Breast epithelium (tissue), 4 donors: ENCODE data around the gene XYLT1. TPM values are rescaled to one million over a fixed set of nuclear protein-coding genes. Genes with fewer than 3 reads are reported as not detected.

Experiments
- DNase-seq, 2 donors: peaks; one replicate each; pipeline ENCODE4 v3.0.0-alpha.2; 2019; ENCODE audit warnings: low spot score in 2 of 2
- H3K27ac ChIP-seq, 2 donors: fragments of 200-600 bp; sonication (generic) in 1 of 2; one replicate each; pipeline ENCODE4 v1.5.1; 2016 to 2019; ENCODE audit warnings: mild to moderate bottlenecking in 1 of 2
- H3K27me3 ChIP-seq, 2 donors: fragments of 200-600 bp; sonication (generic) in 1 of 2; one replicate each; pipeline versions ENCODE4 v1.5.1 to v1.6.0; 2017 to 2019; ENCODE audit warnings: control low read depth in 1 of 2, mild to moderate bottlenecking in 1 of 2
- H3K36me3 ChIP-seq: fragments of 200-600 bp; one replicate; pipeline ENCODE4 v1.5.1; 2019
- H3K4me1 ChIP-seq, 2 donors: fragments of 200-600 bp; sonication (generic); one replicate each; pipeline ENCODE4 v1.5.1; 2016 to 2019; ENCODE audit warnings: control low read depth in 1 of 2
- H3K4me3 ChIP-seq, 3 donors: fragments of 200-600 bp; sonication (generic); 1 replicate in 2 of 3; 2 replicates in 1 of 3; pipeline ENCODE4 v1.5.1; 2016 to 2019; ENCODE audit warnings: mild to moderate bottlenecking in 3 of 3, moderate library complexity in 2 of 3
- H3K9me3 ChIP-seq, 2 donors: fragments of 200-600 bp; sonication (generic) in 1 of 2; one replicate each; pipeline ENCODE4 v1.5.1; 2016 to 2019; ENCODE audit warnings: control low read depth in 1 of 2
- POLR2A ChIP-seq: fragments of 450-650 bp; IDR thresholded peaks from one replicate; pipeline ENCODE4 v1.6.1; 2016; ENCODE audit warnings: antibody characterized with exemption, mild to moderate bottlenecking, moderate library complexity
- POLR2AphosphoS5 ChIP-seq, 3 donors: sonication (generic); formaldehyde crosslinking; IDR thresholded peaks; one replicate each; pipeline ENCODE4 v1.6.1; 2017; ENCODE audit warnings: antibody characterized with exemption in 3 of 3
- intact Hi-C: fragments of 100-400 bp; cut with DNase I; formaldehyde crosslinking; loops from one replicate; pipeline ENCODE4 v1.15.1; 2023; ENCODE audit warnings: low total_unique reads
- total RNA-seq, 3 donors: library from RNA; depleted of rRNA; stranded (reverse); fragments of >200 nt; gene quantifications; one replicate each; pipeline ENCODE4 v1.1.0, GENCODE V29; 2016
- TF ChIP-seq, protein P1 (sequence below), 3 donors: fragments of 450-650 bp; IDR thresholded peaks; one replicate each; pipeline ENCODE4 v1.5.1; 2016 to 2017; ENCODE audit warnings: antibody characterized with exemption in 3 of 3, mild to moderate bottlenecking in 3 of 3, moderate library complexity in 3 of 3

XYLT1 gene
- total RNA-seq, 3 donors from 2014 or later, result 11.9 to 32.8 (median 13.8) TPM

DNA sequence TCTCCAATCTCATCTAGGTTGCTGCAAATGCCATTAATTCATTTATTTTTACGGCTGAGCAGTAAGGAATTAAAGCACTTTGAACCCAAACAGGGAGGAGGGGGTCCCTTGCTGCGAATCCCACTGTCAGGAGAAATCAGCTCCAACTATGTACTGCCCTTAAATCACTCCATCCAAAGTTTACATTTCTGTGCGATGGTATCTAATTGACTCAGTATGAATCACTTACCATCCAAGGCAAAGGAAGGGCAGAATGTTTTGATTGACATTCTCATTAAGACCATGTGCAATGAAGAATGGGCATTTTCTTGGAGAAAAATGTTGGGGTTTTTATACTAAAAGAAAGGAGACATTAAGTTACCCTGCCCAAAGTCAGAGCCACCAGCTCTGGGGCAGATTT lies 47.7 kb upstream of the XYLT1 start:
- Histone ChIP-seq H3K27ac (no peak overlapping the region), H3K27me3 (peaks cover 0 to 3% of the 10 kb centered on the region in 2 donors), H3K9me3 (no peaks in the 10 kb centered on the region), H3K36me3 (no peaks in the 10 kb centered on the region), H3K4me3 (no peak overlapping the region), H3K4me1 (no peaks in the 10 kb centered on the region)
- DNase-seq, result no peak
- intact Hi-C loops, result no loop called here
- TF ChIP-seq, protein P1, sequence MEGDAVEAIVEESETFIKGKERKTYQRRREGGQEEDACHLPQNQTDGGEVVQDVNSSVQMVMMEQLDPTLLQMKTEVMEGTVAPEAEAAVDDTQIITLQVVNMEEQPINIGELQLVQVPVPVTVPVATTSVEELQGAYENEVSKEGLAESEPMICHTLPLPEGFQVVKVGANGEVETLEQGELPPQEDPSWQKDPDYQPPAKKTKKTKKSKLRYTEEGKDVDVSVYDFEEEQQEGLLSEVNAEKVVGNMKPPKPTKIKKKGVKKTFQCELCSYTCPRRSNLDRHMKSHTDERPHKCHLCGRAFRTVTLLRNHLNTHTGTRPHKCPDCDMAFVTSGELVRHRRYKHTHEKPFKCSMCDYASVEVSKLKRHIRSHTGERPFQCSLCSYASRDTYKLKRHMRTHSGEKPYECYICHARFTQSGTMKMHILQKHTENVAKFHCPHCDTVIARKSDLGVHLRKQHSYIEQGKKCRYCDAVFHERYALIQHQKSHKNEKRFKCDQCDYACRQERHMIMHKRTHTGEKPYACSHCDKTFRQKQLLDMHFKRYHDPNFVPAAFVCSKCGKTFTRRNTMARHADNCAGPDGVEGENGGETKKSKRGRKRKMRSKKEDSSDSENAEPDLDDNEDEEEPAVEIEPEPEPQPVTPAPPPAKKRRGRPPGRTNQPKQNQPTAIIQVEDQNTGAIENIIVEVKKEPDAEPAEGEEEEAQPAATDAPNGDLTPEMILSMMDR (IDR thresholded peaks at IDR 0.05), result no peak
- TF ChIP-seq POLR2AphosphoS5 (IDR thresholded peaks at IDR 0.05) (no peak), POLR2A (no peak)

DNA sequence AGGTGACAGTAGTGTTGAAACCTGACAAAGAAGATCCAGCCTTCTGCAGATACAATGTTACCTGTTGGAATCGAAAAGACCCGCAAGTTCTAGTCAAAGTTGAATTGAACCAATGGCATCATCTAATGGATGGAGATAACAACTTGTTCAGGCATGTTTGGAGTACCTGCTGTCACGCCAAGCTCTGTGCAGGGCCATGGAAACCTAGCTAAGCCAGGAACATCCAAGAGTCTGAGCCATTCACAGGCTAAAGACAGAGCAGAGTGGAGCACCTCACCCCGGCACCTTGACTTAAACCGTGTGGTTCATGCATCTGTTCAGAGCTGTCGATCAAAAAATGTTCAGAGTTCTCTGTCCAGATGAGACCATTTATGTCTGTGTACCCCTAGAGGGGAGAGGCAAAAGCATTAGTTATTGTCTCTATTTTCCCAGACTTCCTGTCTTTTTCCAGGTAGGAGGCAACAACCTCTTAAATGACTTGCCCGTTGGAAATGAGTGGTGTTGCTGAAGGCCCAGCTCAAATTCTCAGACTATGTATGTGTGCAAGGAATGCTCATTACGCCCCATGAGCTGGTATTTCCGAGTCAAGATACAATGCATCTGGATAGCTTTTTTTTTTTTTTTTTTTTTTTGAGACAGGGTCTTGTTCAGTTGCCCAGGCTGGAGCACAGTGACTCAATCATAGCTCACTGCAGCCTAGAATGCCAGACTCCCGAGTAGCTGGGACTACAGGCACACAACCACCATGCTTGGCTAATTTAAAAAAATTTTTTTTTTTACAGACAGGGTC lies 44.9 kb upstream of the XYLT1 start:
- intact Hi-C loops, result no loop called here
- TF ChIP-seq POLR2AphosphoS5 (IDR thresholded peaks at IDR 0.05) (no peak), POLR2A (no peak)
- TF ChIP-seq, protein P1 (IDR thresholded peaks at IDR 0.05), result no peak
- DNase-seq, result no peak
- H3K27me3 ChIP-seq, result no peaks in the 10 kb centered on the region
- no peaks in the 10 kb centered on the region for H3K36me3 ChIP-seq
- H3K9me3 ChIP-seq, result no peaks in the 10 kb centered on the region
- H3K4me1 ChIP-seq, result no peaks in the 10 kb centered on the region
- no peak overlapping the region for H3K27ac ChIP-seq
- H3K4me3 ChIP-seq, result no peak overlapping the region

DNA sequence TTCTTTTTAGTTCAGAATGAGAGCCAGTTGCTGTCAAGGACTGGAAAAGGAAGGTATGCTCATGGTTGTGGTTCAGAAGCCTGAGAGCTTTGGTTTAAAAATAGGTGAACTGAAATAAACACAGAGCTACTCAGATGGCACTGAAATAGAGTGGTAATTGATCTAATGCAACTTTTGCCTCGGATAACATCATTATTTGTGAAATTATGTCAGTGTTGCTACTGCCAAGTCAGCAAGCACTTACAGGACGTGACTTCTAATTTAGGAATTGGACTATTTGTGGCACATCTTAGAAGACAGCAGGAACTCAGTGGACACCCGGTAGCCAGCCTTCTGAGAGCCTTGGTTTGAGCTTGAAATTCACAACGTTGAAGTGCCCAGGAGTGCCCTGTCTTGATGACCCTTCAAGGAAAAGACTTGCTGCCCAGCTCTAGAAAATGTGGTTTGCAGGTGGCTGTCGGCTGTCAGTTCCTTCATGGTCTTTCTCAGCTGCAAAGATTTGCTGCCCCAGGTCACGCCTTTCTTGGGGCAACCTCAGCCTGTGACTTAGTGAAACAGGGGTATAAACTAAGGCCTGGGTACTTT lies 42.0 kb upstream of the XYLT1 start:
- peaks cover 0 to 20% of the 10 kb centered on the region in 2 donors for H3K9me3 ChIP-seq
- no peaks in the 10 kb centered on the region for H3K36me3 ChIP-seq
- intact Hi-C loops, result no loop called here
- no peak for DNase-seq
- no peaks in the 10 kb centered on the region for H3K4me1 ChIP-seq
- H3K27me3 ChIP-seq, result no peaks in the 10 kb centered on the region
- no peak overlapping the region for H3K4me3 ChIP-seq
- no peak overlapping the region for H3K27ac ChIP-seq
- TF ChIP-seq, protein P1 (IDR thresholded peaks at IDR 0.05), result no peak
- TF ChIP-seq POLR2AphosphoS5 (IDR thresholded peaks at IDR 0.05), result no peak
- no peak for TF ChIP-seq POLR2A

DNA sequence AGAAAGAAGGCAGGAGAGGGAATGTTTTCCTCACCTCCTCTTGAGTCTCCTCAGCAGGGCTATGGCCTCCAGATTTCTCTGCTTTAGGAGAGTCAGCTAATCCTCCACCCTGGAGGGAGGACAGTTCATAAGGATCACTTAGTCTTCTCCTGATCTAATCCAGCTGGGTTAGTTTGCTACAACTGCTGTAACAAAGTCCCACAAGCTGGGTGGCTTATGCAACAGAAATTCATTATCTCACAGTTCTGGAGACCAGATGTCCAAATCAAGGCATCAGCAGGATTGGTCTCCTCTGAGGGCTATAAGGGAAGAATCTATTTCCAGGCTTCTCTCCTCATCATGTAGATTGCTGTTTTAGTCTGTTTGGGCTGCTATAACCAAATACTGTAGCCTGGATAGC lies 40.6 kb upstream of the XYLT1 start:
- H3K4me1 ChIP-seq, result no peaks in the 10 kb centered on the region
- TF ChIP-seq POLR2A, result no peak
- TF ChIP-seq, protein P1 (IDR thresholded peaks at IDR 0.05), result no peak
- TF ChIP-seq POLR2AphosphoS5 (IDR thresholded peaks at IDR 0.05), result no peak
- H3K27ac ChIP-seq, result peak overlapping the region in 1 of 2 donors; percentile 55
- H3K36me3 ChIP-seq, result no peaks in the 10 kb centered on the region
- intact Hi-C loops, result no loop called here
- no peak overlapping the region for H3K4me3 ChIP-seq
- peaks cover 0 to 20% of the 10 kb centered on the region in 2 donors for H3K9me3 ChIP-seq
- DNase-seq, result no peak
- no peaks in the 10 kb centered on the region for H3K27me3 ChIP-seq

DNA sequence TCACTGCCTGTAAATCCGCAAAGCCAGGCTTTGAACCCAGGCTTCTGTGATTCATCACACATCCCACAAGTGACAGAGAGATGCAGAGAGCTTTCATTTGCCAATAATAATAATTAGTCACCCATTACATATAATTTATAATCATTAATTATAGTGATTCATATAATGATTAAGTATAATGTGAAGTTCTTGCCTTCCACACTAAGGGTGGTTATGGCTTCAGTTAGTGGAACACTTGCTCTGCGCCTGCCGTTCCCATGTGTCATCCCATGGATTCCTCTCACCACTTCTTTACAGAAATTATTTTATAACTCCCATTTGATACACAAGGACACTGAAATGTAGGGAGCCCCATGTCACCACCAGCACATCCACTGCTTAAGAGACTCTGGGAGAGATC lies 39.8 kb upstream of the XYLT1 start:
- Histone ChIP-seq H3K9me3 (peaks cover 0 to 20% of the 10 kb centered on the region in 2 donors), H3K27me3 (no peaks in the 10 kb centered on the region), H3K36me3 (no peaks in the 10 kb centered on the region), H3K4me3 (no peak overlapping the region), H3K27ac (no peak overlapping the region), H3K4me1 (no peaks in the 10 kb centered on the region)
- no peak for DNase-seq
- TF ChIP-seq POLR2AphosphoS5 (IDR thresholded peaks at IDR 0.05) (no peak), POLR2A (no peak)
- TF ChIP-seq, protein P1 (IDR thresholded peaks at IDR 0.05), result no peak
- intact Hi-C loops, result no loop called here
